BLaER1 treated with 17β-estradiol and CSF1 and Interleukin-3, amounts not matched to agents 10 nM and 100 nM (cell line): ENCODE results near the gene RBFOX1.

Experiments used
- H3K27ac ChIP-seq, 11 experiments: shearing (Covaris generic); formaldehyde crosslinking; 2 replicates each; pipeline ENCODE4 v1.8.1; 2022
- H3K27me3 ChIP-seq, 11 experiments: shearing (Covaris generic); formaldehyde crosslinking; 2 replicates each; pipeline ENCODE4 v1.8.1; 2022
- H3K36me3 ChIP-seq, 11 experiments: shearing (Covaris generic); formaldehyde crosslinking; 2 replicates each; pipeline ENCODE4 v1.8.1; 2022
- H3K4me1 ChIP-seq, 10 experiments: shearing (Covaris generic); formaldehyde crosslinking; 2 replicates each; pipeline ENCODE4 v1.8.1; 2022
- H3K4me2 ChIP-seq, 11 experiments: shearing (Covaris generic); formaldehyde crosslinking; 2 replicates each; pipeline ENCODE4 v1.8.1; 2022
- H3K4me3 ChIP-seq, 10 experiments: shearing (Covaris generic); formaldehyde crosslinking; 2 replicates each; pipeline ENCODE4 v1.8.1; 2022
- H3K9ac ChIP-seq, 11 experiments: shearing (Covaris generic); formaldehyde crosslinking; 2 replicates each; pipeline ENCODE4 v1.8.1; 2022
- H3K9me3 ChIP-seq, 11 experiments: shearing (Covaris generic); formaldehyde crosslinking; replicated peaks in 1 of 11; 2 replicates each; pipeline ENCODE4 v1.8.1; 2022
- H4K20me1 ChIP-seq, 11 experiments: shearing (Covaris generic); formaldehyde crosslinking; 2 replicates each; pipeline ENCODE4 v1.8.1; 2022
- Cebpa-rat ChIP-seq, 11 experiments: shearing (Covaris generic); IDR thresholded peaks; 2 replicates each; pipeline ENCODE4 v1.8.1; 2022

RBFOX1 gene

DNA sequence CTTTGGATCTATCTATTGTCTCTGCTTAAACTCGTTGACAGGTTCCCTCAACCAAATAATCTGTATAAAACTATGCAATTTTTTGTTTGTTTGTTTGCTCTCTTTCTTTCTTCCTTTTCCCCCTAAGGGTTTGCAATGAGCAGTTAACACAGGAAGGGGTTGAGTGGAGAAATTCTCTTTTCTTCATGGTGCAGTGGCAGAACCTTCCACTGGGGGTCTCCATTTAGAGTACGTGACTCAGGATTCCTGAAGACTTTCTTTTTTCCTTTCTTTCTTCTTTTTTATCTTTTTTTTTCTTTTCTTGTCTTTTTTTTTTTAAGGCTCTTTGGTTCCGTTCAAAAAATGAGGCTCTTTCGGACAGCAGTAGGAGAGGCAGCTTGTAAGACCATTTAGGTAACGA lies 19.5 kb upstream of the RBFOX1 start:
- no peaks in the 10 kb centered on the region for H3K9me3 ChIP-seq
- no peaks in the 10 kb centered on the region for H3K36me3 ChIP-seq
- H3K4me3 ChIP-seq = no peak overlapping the region
- no peak for TF ChIP-seq Cebpa-rat (IDR thresholded peaks at IDR 0.05)
- H4K20me1 ChIP-seq = no peaks in the 10 kb centered on the region
- no peak overlapping the region for H3K9ac ChIP-seq
- no peaks in the 10 kb centered on the region for H3K27me3 ChIP-seq
- 0 out of 20 replicates have a peak, but pooled peaks cover 0 to 5% (median 0%) of the 10 kb centered on the region in 10 experiments for H3K4me1 ChIP-seq
- H3K27ac ChIP-seq = no peak overlapping the region
- H3K4me2 ChIP-seq = no peak overlapping the region

- H3K4me1 ChIP-seq = 0 out of 20 replicates have a peak, but pooled peaks cover 0 to 5% (median 0%) of the 10 kb centered on the region in 10 experiments
- H3K27me3 ChIP-seq = no peaks in the 10 kb centered on the region
- H3K4me3 ChIP-seq = no peak overlapping the region
- H3K9ac ChIP-seq = no peak overlapping the region
- H3K4me2 ChIP-seq = no peak overlapping the region
- no peaks in the 10 kb centered on the region for H4K20me1 ChIP-seq
- no peak for TF ChIP-seq Cebpa-rat (IDR thresholded peaks at IDR 0.05)
- no peak overlapping the region for H3K27ac ChIP-seq
- H3K9me3 ChIP-seq = no peaks in the 10 kb centered on the region
- no peaks in the 10 kb centered on the region for H3K36me3 ChIP-seq
Measured at GRCh38 chr16:7314163-7314562, 18.5 kb upstream of the RBFOX1 start.

DNA sequence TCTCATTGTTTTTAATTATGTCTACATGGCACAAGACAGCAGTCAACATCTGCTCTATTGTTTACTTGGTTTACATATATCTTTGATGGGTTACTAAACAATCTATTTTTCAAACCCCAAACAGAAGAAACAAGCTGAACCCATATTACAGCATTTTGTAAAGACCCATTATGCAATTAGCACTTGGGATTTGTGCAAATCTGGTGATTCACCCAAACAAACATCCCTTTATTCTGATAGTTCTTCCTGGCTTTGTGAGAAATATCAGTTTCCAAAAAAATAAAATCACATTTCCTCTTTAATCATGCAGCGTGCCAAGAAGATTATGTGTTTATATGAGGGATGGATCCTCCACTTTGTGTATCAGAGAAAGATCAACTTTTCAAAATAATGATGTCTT lies 16.8 kb upstream of the RBFOX1 start:
- no peaks in the 10 kb centered on the region for H3K36me3 ChIP-seq
- H3K4me1 ChIP-seq = 0 out of 20 replicates have a peak, but pooled peaks cover 0 to 5% (median 0%) of the 10 kb centered on the region in 10 experiments
- H3K9me3 ChIP-seq = no peaks in the 10 kb centered on the region
- no peaks in the 10 kb centered on the region for H3K27me3 ChIP-seq
- TF ChIP-seq Cebpa-rat (IDR thresholded peaks at IDR 0.05) = no peak
- H3K27ac ChIP-seq = no peak overlapping the region
- no peak overlapping the region for H3K4me2 ChIP-seq
- no peak overlapping the region for H3K4me3 ChIP-seq
- no peaks in the 10 kb centered on the region for H4K20me1 ChIP-seq
- no peak overlapping the region for H3K9ac ChIP-seq

DNA sequence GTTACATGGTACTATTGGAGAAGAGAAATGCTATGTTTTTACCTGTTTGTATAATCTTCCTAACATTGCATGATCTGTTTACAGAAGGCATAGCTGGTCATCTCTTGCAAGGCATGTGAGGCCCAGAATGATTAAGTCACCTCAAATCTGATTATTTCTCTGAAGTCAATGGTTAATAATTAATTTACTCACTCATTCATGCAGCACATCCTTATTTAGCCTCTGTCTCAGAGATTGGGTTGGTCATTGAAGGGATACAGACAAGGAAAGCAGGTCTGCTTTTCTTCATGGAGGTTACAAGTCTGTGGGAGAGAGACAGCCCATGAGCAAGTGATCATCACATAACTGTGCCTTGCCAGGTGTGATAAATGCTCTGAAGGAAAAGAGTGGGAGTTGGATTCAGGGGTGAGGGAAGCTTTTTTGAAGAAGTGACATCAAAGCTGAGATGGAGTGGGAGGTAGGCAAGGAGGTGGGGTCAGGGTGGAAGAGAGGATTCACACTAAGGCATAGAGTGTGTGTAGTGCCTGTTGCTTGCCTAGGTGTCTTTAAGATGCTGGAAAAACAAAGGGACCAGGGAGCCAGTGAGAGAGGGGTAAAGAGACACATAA lies 16.3 kb upstream of the RBFOX1 start:
- H3K27ac ChIP-seq = no peak overlapping the region
- no peak overlapping the region for H3K4me2 ChIP-seq
- no peaks in the 10 kb centered on the region for H4K20me1 ChIP-seq
- H3K4me1 ChIP-seq = peaks cover 2 to 9% (median 3%) of the 10 kb centered on the region in 10 experiments; a peak in 18 of 20 replicates
- H3K9ac ChIP-seq = no peak overlapping the region
- no peaks in the 10 kb centered on the region for H3K36me3 ChIP-seq
- no peak overlapping the region for H3K4me3 ChIP-seq
- H3K27me3 ChIP-seq = no peaks in the 10 kb centered on the region
- no peak for TF ChIP-seq Cebpa-rat (IDR thresholded peaks at IDR 0.05)
- no peaks in the 10 kb centered on the region for H3K9me3 ChIP-seq

GRCh38 chr16:7317982-7318381 lies 14.7 kb upstream of the RBFOX1 start:
- H3K4me2 ChIP-seq = no peak overlapping the region
- no peak overlapping the region for H3K27ac ChIP-seq
- H3K9me3 ChIP-seq = no peaks in the 10 kb centered on the region
- TF ChIP-seq Cebpa-rat (IDR thresholded peaks at IDR 0.05) = no peak
- H3K4me1 ChIP-seq = peaks cover 11 to 17% (median 13%) of the 10 kb centered on the region in 10 experiments
- H3K9ac ChIP-seq = no peak overlapping the region
- H3K36me3 ChIP-seq = no peaks in the 10 kb centered on the region
- no peaks in the 10 kb centered on the region for H3K27me3 ChIP-seq
- H4K20me1 ChIP-seq = no peaks in the 10 kb centered on the region
- H3K4me3 ChIP-seq = no peak overlapping the region

- Histone ChIP-seq H3K4me3 (no peak overlapping the region), H3K9me3 (no peaks in the 10 kb centered on the region), H3K9ac (no peak overlapping the region), H3K27ac (no peak overlapping the region), H3K27me3 (no peaks in the 10 kb centered on the region), H3K36me3 (no peaks in the 10 kb centered on the region), H3K4me2 (no peak overlapping the region), H3K4me1 (peaks cover 11 to 17% (median 13%) of the 10 kb centered on the region in 10 experiments), H4K20me1 (no peaks in the 10 kb centered on the region)
- no peak for TF ChIP-seq Cebpa-rat (IDR thresholded peaks at IDR 0.05)
Measured at GRCh38 chr16:7318686-7319085, 14.0 kb upstream of the RBFOX1 start.

DNA sequence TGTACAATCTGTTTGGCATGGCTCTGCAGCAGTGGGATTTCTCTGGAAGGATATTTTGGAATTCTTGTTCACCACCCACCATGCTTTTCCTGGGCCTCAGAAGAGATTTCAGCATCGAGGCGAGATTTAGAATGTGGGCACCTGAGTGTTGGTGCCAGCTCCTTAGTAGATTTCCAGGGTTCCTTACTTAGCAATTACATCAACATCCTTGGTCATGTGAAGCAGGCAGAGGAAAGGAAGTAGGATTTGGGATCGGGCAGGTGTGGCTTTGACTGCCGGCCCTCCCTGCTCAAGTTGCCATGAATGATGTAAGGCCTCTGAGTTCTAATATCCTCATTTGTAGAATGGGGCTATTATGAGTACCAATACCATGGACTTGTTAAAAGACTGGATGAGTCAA lies 13.1 kb upstream of the RBFOX1 start:
- no peak for TF ChIP-seq Cebpa-rat (IDR thresholded peaks at IDR 0.05)
- H3K27ac ChIP-seq = no peak overlapping the region
- H3K9ac ChIP-seq = no peak overlapping the region
- no peak overlapping the region for H3K4me3 ChIP-seq
- H3K27me3 ChIP-seq = no peaks in the 10 kb centered on the region
- H4K20me1 ChIP-seq = no peaks in the 10 kb centered on the region
- no peaks in the 10 kb centered on the region for H3K9me3 ChIP-seq
- H3K36me3 ChIP-seq = no peaks in the 10 kb centered on the region
- H3K4me1 ChIP-seq = peaks cover 11 to 17% (median 13%) of the 10 kb centered on the region in 10 experiments
- H3K4me2 ChIP-seq = no peak overlapping the region

DNA sequence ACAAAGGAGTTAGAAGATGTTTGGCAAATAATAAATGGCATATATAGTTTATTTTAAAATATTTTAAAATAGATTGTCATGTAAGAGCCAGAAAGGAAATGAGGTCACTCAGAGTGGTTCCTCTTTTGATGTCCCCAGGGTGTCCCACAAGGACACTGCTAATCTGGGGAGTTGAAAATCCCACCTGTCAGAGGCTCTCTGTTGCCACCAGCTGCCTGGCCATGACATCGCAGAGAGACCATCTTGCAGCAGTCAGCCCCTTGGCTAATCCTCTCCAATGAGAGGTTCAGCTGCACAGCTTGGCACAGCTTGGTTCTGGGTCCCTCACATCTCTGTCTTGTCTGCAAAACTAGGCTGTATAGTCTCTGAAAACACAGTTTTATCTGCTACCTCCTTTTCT lies 11.0 kb upstream of the RBFOX1 start:
- Histone ChIP-seq H3K4me1 (peaks cover 11 to 15% (median 13%) of the 10 kb centered on the region in 10 experiments), H3K4me3 (no peak overlapping the region), H4K20me1 (no peaks in the 10 kb centered on the region), H3K27ac (peak overlapping the region in 2 of 11 experiments; percentile 14 to 35; a peak in 2 of 22 replicates), H3K4me2 (peak overlapping the region; percentile 14 to 57 (median 39)), H3K27me3 (no peaks in the 10 kb centered on the region), H3K9ac (no peak overlapping the region), H3K9me3 (no peaks in the 10 kb centered on the region), H3K36me3 (no peaks in the 10 kb centered on the region)
- TF ChIP-seq Cebpa-rat (IDR thresholded peaks at IDR 0.05) = no peak

DNA sequence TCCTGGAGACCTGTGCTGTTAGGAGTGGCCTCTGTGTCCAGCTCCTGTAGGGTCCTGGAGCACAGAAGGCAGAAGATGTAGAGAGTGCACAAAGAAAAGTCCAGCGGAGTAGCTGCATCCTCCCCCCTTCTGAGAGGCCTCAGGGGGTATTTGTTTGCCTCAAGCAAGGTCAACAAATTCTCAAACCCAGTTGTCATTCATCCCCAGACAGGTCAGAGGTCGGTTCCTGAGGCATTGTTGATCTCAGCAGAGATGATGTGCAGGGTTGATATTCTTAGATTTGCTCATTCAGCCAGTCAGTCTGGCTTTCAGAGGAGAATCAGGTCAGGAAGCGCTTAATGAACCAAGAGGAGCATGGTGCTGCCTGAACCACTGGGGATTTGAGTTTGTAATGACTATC lies 8.3 kb upstream of the RBFOX1 start:
- Histone ChIP-seq H3K27me3 (no peaks in the 10 kb centered on the region), H3K36me3 (no peaks in the 10 kb centered on the region), H4K20me1 (no peaks in the 10 kb centered on the region), H3K4me2 (no peak overlapping the region), H3K9me3 (no peaks in the 10 kb centered on the region), H3K4me1 (peaks cover 11 to 20% (median 13%) of the 10 kb centered on the region in 10 experiments), H3K9ac (no peak overlapping the region), H3K27ac (no peak overlapping the region), H3K4me3 (no peak overlapping the region)
- TF ChIP-seq Cebpa-rat (IDR thresholded peaks at IDR 0.05) = no peak

DNA sequence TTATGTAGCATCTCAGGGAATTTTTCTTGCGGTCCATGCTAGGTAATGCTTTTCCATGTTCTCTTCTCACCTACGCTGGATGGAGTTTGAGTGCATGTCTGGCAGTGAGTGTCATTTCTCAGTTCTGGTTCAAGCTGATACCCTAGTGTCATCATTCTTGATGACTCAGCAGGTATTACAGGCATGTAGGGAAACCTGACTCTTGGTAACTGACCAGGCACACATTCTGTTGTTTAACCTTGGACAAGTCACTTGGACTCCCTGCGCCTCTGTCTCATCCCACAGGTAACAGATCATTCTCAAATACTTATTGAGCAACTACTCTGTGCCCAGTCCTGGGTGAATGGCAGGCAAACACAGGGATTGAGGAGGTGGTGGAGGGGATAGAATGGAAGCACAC lies 6.8 kb upstream of the RBFOX1 start:
- peaks cover 11 to 20% (median 13%) of the 10 kb centered on the region in 10 experiments for H3K4me1 ChIP-seq
- H3K27ac ChIP-seq = no peak overlapping the region
- TF ChIP-seq Cebpa-rat (IDR thresholded peaks at IDR 0.05) = no peak
- H3K27me3 ChIP-seq = no peaks in the 10 kb centered on the region
- H3K4me2 ChIP-seq = no peak overlapping the region
- no peaks in the 10 kb centered on the region for H4K20me1 ChIP-seq
- H3K36me3 ChIP-seq = no peaks in the 10 kb centered on the region
- H3K4me3 ChIP-seq = no peak overlapping the region
- H3K9me3 ChIP-seq = no peaks in the 10 kb centered on the region
- no peak overlapping the region for H3K9ac ChIP-seq
